ENCODE data around the gene METTL26. TPM values are rescaled to one million over a fixed set of nuclear protein-coding genes. Genes with fewer than 3 reads are reported as not detected.

Gene METTL26
- total RNA-seq, 6 experiments from 2014 or later: 91.6 to 115 (median 105) TPM

DNA sequence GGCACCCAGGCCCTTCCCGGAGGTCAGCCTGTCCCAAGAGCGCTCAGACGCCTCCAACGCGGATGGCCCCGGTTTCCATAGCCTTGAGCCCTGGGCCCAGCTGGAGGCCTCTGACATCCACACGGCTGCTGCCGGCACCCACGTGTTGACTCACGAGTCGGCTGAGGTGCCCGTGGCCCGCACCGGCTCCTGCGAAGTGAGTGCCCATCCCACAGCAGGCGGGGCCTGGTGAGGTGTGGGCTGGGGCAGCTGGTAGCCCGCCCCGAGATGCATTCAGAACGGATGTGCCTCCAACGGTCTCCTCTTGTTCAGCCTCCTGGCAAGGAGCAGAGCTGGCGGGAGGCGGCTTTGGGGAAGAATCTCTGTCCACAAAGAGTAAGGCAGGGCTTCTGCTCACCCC, 15.7 kb upstream of the METTL26 start:
- no peak overlapping the region for H3K4me3 Mint-ChIP-seq
- peaks cover 2% of the 10 kb centered on the region; the same call in 1 of the 2 replicates for H3K27me3 Mint-ChIP-seq (ENCODE audit: insufficient read depth)
- TF ChIP-seq, protein P1, sequence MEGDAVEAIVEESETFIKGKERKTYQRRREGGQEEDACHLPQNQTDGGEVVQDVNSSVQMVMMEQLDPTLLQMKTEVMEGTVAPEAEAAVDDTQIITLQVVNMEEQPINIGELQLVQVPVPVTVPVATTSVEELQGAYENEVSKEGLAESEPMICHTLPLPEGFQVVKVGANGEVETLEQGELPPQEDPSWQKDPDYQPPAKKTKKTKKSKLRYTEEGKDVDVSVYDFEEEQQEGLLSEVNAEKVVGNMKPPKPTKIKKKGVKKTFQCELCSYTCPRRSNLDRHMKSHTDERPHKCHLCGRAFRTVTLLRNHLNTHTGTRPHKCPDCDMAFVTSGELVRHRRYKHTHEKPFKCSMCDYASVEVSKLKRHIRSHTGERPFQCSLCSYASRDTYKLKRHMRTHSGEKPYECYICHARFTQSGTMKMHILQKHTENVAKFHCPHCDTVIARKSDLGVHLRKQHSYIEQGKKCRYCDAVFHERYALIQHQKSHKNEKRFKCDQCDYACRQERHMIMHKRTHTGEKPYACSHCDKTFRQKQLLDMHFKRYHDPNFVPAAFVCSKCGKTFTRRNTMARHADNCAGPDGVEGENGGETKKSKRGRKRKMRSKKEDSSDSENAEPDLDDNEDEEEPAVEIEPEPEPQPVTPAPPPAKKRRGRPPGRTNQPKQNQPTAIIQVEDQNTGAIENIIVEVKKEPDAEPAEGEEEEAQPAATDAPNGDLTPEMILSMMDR (IDR thresholded peaks at IDR 0.05): no peak
- H3K9me3 Mint-ChIP-seq: no peaks in the 10 kb centered on the region
- no peaks in the 10 kb centered on the region for H3K36me3 Mint-ChIP-seq (ENCODE audit: low read depth)
- no peak overlapping the region for H3K27ac Mint-ChIP-seq
- no peak for DNase-seq
- 0 out of 2 replicates have a peak, but pooled peaks cover 5% of the 10 kb centered on the region for H3K4me1 Mint-ChIP-seq (ENCODE audit: low read depth)

DNA sequence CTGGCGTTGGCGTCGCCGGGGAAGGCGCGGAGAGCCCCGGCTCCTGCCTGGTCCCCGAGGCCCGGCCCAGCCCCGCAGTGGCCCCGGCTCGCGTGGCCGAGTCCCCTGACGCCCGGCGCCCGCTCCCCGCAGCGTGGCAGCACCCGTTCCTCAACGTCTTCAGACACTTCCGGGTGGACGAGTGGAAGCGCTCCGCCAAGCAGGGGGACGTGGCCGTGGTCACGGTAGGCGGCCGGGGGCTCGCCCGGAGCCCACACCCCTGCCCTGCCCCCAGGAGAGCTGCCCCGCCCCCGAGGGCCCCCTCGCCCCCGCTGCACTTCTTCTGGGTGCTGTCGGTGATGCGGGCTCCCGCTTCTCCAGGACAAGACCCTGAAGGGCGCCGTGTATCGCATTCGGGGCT, 13.5 kb upstream of the METTL26 start:
- H3K4me3 Mint-ChIP-seq: peak overlapping the region; percentile 74
- peaks cover 2% of the 10 kb centered on the region for H3K27me3 Mint-ChIP-seq (ENCODE audit: insufficient read depth)
- TF ChIP-seq, protein P1 (IDR thresholded peaks at IDR 0.05): no peak
- no peaks in the 10 kb centered on the region for H3K36me3 Mint-ChIP-seq (ENCODE audit: low read depth)
- H3K27ac Mint-ChIP-seq: peak overlapping the region; percentile 54; the same call in 1 of the 2 replicates
- no peak for DNase-seq
- H3K4me1 Mint-ChIP-seq (ENCODE audit: low read depth): 0 out of 2 replicates have a peak, but pooled peaks cover 5% of the 10 kb centered on the region
- H3K9me3 Mint-ChIP-seq: no peaks in the 10 kb centered on the region

DNA sequence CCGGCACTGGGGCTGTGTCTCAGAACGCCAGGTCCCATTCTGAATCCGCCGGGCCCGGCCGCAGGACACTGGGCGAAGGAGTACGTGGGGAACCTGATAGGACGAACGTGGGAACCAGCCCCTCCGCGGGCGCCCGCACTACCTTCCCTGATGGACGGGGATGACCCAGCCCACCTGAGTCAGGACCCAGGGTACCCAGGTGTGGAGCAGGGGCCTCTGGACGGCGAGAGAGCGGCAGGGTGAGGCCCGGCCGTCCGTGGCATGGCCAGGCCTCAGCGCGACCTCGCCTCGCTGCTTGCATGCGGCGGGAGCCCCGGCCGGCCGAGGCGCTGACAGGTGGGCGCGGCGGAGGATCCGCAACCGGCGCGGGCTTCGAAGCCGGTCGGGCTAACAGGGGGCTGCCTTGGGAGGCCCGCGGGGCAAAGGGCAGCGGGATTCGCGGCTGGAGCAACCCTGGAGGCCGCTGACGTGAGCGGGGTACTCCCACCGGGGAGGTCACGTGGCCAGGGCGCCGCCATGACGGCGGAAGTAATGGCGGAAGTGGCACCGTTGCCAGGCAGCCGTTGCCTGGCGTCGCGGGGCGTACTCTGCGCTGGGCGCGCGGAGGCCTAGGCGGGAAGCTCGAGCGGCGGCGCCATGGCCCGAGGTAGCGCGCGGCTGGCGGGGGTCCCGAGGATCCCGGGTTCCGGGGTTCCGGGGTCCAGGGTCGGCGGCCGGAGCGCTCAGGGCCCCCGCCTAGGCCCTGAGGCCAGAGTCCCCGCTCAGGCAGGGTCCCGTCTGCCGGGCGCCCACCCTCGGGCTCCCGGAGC, 12.9 kb upstream of the METTL26 start, which contains the start of gene WDR90:
Gene WDR90 (plus strand): TSS at position 585 of the 809 bp plus-strand sequence. CDS start 52 bp downstream, at position 637.
- Mint-ChIP-seq H3K4me3 (peak within 1 kb of the TSS; percentile 89), H3K4me1 (ENCODE audit: low read depth) (0 out of 2 replicates have a peak, but pooled peaks cover 5% of the 10 kb centered on the region), H3K9me3 (no peaks in the 10 kb centered on the region), H3K27ac (peak within 1 kb of the TSS; percentile 88), H3K27me3 (ENCODE audit: insufficient read depth) (peaks cover 3% of the 10 kb centered on the region), H3K36me3 (ENCODE audit: low read depth) (no peaks in the 10 kb centered on the region)
- peak; percentile 80 for DNase-seq
- TF ChIP-seq, protein P1 (IDR thresholded peaks at IDR 0.05): no peak

DNA sequence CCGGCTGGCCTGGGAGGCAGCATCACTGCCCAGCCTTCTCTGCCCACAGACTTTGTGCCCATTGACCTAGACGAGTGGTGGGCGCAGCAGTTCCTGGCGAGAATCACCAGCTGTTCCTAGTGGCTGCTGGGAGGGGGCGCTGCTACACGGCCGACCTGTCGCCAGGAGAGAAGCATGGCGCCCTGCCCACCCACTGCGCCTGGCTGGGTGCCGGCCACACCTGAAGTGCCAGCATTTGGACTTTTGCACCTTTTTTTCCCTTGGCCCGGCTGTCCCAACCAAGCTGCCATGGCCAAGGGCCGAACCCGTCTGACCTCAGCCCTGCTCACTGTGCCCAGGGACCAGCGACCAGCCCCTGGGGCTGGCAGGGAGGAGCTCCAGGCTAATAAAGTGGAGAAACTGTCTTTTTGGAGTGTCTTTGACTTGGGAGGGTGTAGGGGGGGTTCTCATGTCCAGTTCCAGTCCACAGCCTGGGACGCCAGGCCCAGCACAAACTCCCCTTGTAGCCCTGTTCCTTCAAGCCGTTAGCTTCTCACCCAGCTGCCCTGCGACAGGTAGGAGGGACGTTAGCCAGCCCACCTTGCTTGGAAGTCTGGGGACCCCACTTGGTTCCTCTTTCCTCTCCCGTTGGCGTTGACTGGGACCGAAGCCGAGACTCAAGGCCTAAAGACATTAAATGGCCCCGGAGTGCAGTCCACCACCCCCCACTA, 12.1 kb upstream of the METTL26 start:
- TF ChIP-seq, protein P1 (IDR thresholded peaks at IDR 0.05): peak; percentile 67
- no peaks in the 10 kb centered on the region for H3K36me3 Mint-ChIP-seq (ENCODE audit: low read depth)
- peaks cover 3% of the 10 kb centered on the region for H3K27me3 Mint-ChIP-seq (ENCODE audit: insufficient read depth)
- H3K4me3 Mint-ChIP-seq: peak overlapping the region; percentile 89
- peak overlapping the region; percentile 88 for H3K27ac Mint-ChIP-seq
- H3K9me3 Mint-ChIP-seq: no peaks in the 10 kb centered on the region
- H3K4me1 Mint-ChIP-seq (ENCODE audit: low read depth): 0 out of 2 replicates have a peak, but pooled peaks cover 5% of the 10 kb centered on the region
- DNase-seq: no peak

DNA sequence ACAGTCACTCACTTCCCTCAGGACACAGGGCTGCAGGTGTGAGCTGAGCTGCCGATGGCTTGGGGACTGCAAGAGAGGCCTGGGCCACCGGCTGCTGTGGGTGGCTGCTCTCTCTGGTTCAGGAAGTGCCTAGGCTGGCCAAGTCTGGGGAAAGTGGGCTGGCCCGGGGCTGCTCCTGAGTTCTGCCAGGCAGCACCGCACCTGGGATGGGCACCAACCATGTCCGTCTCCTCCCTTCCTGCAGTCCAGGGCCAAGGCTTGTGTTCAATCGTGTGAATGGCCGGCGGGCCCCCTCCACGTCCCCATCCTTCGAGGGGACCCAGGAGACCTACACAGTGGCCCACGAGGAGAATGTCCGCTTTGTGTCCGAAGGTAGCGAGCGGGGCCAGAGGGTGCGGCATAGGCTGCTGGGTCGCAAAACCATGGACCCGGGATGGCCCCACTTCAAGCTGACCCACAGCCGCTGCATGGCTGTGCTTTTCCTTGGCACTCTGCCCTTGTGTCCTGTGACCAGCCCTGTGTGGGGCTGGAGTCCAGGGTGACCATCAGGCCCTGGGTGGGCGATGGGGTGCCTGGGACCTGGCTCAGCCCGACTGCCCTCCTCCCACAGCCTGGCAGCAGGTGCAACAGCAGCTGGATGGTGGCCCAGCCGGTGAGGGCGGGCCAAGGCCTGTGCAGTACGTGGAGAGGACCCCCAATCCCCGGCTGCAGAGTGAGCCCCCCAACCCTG, 11.2 kb upstream of the METTL26 start:
- 0 out of 2 replicates have a peak, but pooled peaks cover 5% of the 10 kb centered on the region for H3K4me1 Mint-ChIP-seq (ENCODE audit: low read depth)
- H3K27me3 Mint-ChIP-seq (ENCODE audit: insufficient read depth): peaks cover 3% of the 10 kb centered on the region
- H3K9me3 Mint-ChIP-seq: no peaks in the 10 kb centered on the region
- H3K36me3 Mint-ChIP-seq (ENCODE audit: low read depth): no peaks in the 10 kb centered on the region
- H3K27ac Mint-ChIP-seq: no peak overlapping the region
- H3K4me3 Mint-ChIP-seq: no peak overlapping the region; the same call in 1 of the 2 replicates
- TF ChIP-seq, protein P1 (IDR thresholded peaks at IDR 0.05): no peak
- no peak for DNase-seq
